ENCODE measurements around the gene ACOT4.
"Not testable (repeated sequence)": the region's sequence is repeated elsewhere in the genome, so short reads cannot be mapped to it uniquely, and the experiment has no call there.

The ACOT4 gene

GRCh38 chr14:73634011-73634833 is 42.5 kb downstream of the ACOT4 start:
- no peak for DNase-seq

GRCh38 chr14:73636355-73636754 is 44.7 kb downstream of the ACOT4 start:
- not testable (repeated sequence) for DNase-seq

- no peak for DNase-seq
Measured at GRCh38 chr14:73637830-73638229, 46.2 kb downstream of the ACOT4 start.

- no peak for DNase-seq
Measured at GRCh38 chr14:73640796-73641365, 49.2 kb downstream of the ACOT4 start.

- DNase-seq: peak; percentile 69
Measured at GRCh38 chr14:73644531-73645247, 53.0 kb downstream of the ACOT4 start, which contains the start of gene DNAL1. TSS of gene DNAL1 (plus strand) at chr14:73644986. CDS start at chr14:73645040, 54 bp downstream.

- DNase-seq: no peak
Measured at GRCh38 chr14:73645248-73645610, 53.6 kb downstream of the ACOT4 start.
